Anterior cingulate cortex (tissue), 58 donors: ENCODE data around the gene PHF21B.
"Not testable (repeated sequence)": the region's sequence is repeated elsewhere in the genome, so short reads cannot be mapped to it uniquely, and the experiment has no call there.

Source experiments
- DNase-seq, 58 donors: peaks; one replicate each; lab custom pipeline; 2025; lab: John Stamatoyannopoulos, UW

PHF21B gene

GRCh38 chr22:44965171-44965570 is 44.6 kb downstream of the PHF21B start:
- DNase-seq: no peak

GRCh38 chr22:44964722-44965078 is 45.1 kb downstream of the PHF21B start:
- DNase-seq: no peak

- no peak for DNase-seq
Measured at GRCh38 chr22:44963832-44964721, 45.7 kb downstream of the PHF21B start.

- DNase-seq: no peak
Measured at GRCh38 chr22:44962741-44963454, 46.9 kb downstream of the PHF21B start.

GRCh38 chr22:44961682-44962081 is 48.1 kb downstream of the PHF21B start:
- DNase-seq: not testable (repeated sequence)

GRCh38 chr22:44956840-44957767 is 52.7 kb downstream of the PHF21B start:
- DNase-seq: no peak

- no peak for DNase-seq
Measured at GRCh38 chr22:44955102-44955501, 54.7 kb downstream of the PHF21B start.

GRCh38 chr22:44954149-44954548 is 55.7 kb downstream of the PHF21B start:
- DNase-seq: no peak

GRCh38 chr22:44952863-44953746 is 56.7 kb downstream of the PHF21B start:
- no peak for DNase-seq

- DNase-seq: no peak
Measured at GRCh38 chr22:44951510-44951816, 58.3 kb downstream of the PHF21B start.

GRCh38 chr22:44950806-44951509 is 58.8 kb downstream of the PHF21B start:
- no peak for DNase-seq

GRCh38 chr22:44947846-44948245 is 62.0 kb downstream of the PHF21B start:
- DNase-seq: no peak

- peak in 35 of 58 donors; percentile 6 to 63 (median 31) for DNase-seq
Measured at GRCh38 chr22:44947049-44947448, 62.8 kb downstream of the PHF21B start.

GRCh38 chr22:44944883-44945601 is 64.8 kb downstream of the PHF21B start:
- no peak for DNase-seq

- no peak for DNase-seq
Measured at GRCh38 chr22:44943701-44944324, 66.0 kb downstream of the PHF21B start.

GRCh38 chr22:44942979-44943700 is 66.7 kb downstream of the PHF21B start:
- no peak for DNase-seq

- no peak for DNase-seq
Measured at GRCh38 chr22:44942056-44942455, 67.7 kb downstream of the PHF21B start.
